Articular chondrocyte of knee joint (primary cell): Measurements from ENCODE around the gene LRRC36. TPM values are rescaled to one million over a fixed set of nuclear protein-coding genes. Genes with fewer than 3 reads are reported as not detected.

ENCODE experiments used
- small RNA-seq: library from RNA; depleted of rRNA; stranded (forward); fragments of <200 nt; gene quantifications from one replicate; pipeline ENCODE3, GENCODE V24; 2012
- total RNA-seq: library from RNA; depleted of rRNA; stranded (reverse); fragments of >200 nt; gene quantifications from 2 replicates; pipeline ENCODE4 v1.2.3, GENCODE V29; 2012

The LRRC36 gene, protein sequence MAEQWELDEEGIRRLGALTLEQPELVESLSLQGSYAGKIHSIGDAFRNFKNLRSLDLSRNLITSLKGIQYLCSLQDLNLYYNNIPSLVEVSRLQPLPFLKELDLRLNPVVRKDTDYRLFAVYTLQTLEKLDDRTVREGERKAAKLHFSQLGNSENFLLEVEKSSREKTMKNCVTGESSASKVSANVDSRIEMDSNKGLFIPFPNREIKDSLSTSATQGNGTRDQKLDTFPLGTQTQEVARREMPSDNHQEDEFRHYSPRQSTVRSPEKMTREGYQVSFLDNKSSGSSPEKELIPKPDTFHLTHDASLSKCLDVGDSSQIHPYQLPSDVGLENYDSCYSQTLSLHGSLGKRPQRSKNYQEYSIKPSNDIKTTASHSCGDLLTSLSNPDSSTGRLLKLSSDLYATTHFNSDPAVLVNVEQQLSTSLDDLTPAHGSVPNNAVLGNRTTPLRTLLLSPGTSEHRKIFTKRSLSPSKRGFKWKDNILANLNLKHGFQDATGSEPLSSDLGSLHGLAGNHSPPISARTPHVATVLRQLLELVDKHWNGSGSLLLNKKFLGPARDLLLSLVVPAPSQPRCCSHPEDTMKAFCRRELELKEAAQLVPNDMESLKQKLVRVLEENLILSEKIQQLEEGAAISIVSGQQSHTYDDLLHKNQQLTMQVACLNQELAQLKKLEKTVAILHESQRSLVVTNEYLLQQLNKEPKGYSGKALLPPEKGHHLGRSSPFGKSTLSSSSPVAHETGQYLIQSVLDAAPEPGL
- total RNA-seq = 0.43 TPM in 1 of 2 replicates, not detected in the other

GRCh38 chr16:67326472-67327309 is at the start of gene LRRC36, which contains the start of gene KCTD19:
TSS of gene LRRC36 (plus strand) at chr16:67326815. CDS start at chr16:67326863, 48 bp downstream.
TSS of gene KCTD19 (minus strand) at chr16:67326741. CDS start at chr16:67326707, 34 bp downstream.

GRCh38 chr16:67279296-67280089 is 47.1 kb upstream of the LRRC36 start, which contains the start of gene PLEKHG4:
TSS of gene PLEKHG4 (plus strand) at chr16:67279532. CDS start at chr16:67280045, 513 bp downstream.

DNA sequence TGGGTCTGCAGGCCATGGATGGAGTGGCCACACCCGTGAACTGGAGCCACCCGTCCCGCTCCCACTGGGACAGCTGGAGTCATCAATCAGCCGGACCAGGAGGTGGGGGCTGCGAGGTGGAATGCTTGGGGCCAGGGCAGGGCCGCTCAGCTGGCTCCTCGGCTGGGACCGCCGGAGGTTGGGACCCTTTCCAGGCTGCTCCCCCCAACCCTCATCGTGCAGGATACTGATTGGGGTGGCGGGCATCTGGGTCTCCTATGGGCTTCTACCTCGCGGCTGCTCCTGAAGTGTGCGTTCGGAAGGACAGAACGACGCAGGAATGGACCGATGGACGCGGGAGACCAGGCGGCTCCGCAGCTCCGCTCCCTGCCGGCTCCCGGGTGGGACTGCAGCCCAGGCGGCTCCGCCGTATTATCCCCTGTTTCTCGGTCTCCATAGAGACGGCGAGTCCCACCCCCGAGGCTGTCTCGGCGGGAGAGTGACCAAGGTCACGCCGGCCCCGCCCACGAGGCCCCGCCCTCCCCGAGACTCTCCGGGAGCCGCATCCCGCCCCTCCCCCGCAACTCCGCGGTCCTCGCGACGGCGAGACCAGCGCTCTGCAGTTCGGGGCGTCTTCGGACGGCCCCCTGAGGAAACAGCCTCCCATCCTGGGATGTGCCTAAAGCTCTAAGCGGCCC is 66.6 kb downstream of the LRRC36 start, which contains the start of gene TPPP3:
TPPP3 (minus strand) TSS at position 388 of the 677 bp plus-strand sequence. CDS start 2,387 bp downstream, outside the sequence.

DNA sequence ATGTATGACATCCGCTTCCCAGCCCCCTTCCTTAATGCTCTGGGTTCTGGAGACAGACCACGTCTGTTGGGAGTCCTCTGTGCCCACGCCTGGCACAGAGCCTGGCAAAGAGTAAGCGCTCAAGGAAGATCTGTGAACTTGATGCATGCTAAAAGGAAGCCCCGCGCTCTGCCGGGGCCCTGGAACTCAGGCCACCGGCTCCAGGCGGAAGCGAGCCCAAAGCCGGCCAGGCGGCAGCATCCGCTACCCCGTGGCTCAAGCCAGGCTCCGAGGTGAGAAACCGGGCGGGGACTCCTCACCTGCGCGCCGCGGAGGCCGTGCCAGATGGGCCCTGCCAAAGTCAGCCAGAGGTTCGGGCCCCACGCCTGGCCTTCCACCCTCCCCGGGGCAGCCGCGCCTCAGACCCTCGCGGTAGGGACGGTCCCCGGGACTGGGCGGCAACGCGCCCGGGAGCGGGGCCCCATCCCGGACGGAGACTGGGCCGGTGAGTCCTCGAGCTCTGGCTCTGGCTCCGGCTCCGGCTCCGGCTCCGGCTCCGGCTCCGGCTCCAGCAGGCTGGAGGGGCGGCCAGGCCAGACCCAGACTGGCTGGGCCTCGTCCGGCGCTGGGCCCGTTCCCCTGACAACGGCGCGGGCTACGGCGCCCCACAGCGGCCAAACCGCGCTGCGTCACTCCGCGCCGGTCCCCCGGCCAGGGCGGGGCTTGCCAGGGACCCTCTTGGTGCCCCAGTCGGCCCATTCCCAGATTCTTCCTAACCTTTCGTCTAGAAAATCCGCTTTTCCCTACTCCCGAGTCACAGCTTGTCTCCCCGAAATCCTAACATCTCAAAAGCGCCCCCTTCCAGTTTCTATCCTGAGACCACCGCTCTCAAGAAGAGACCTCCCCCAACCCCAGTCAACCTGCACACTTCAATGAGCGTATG is 89.5 kb downstream of the LRRC36 start, which contains the start of gene ZDHHC1:
ZDHHC1 (minus strand) TSS at position 606 of the 922 bp plus-strand sequence. CDS start 8,702 bp downstream, outside the sequence.

GRCh38 chr16:67430977-67431774 is 104.6 kb downstream of the LRRC36 start, which contains the start of gene HSD11B2:
TSS of gene HSD11B2 (plus strand) at chr16:67431121. CDS start at chr16:67431249, 128 bp downstream.

Small RNAs within 50 kb of the gene (small RNA-seq; reads per million reads assigned to genes)
- not detected for gene RNU1-123P

Other genes starting within 250 kb of the LRRC36 start
- gene PHAF1, start 216.9 kb upstream of the LRRC36 start, total RNA-seq = 19.1 and 20.8 TPM in 2 replicates
- 45.9 and 50.6 TPM in 2 replicates for gene B3GNT9, start 175.8 kb upstream of the LRRC36 start, total RNA-seq
- gene TRADD, start 166.9 kb upstream of the LRRC36 start, total RNA-seq = 12.2 and 13.5 TPM in 2 replicates
- 11.2 and 12.7 TPM in 2 replicates for gene FBXL8, start 166.9 kb upstream of the LRRC36 start, total RNA-seq
- 3.0 and 4.4 TPM in 2 replicates for gene HSF4, start 162.1 kb upstream of the LRRC36 start, total RNA-seq
- gene NOL3, start 156.3 kb upstream of the LRRC36 start, total RNA-seq = 14.6 and 14.9 TPM in 2 replicates
- gene MATCAP1, start 142.9 kb upstream of the LRRC36 start, total RNA-seq = 3.7 and 4.2 TPM in 2 replicates
- not detected in 2 replicates for gene EXOC3L1, start 136.7 kb upstream of the LRRC36 start, total RNA-seq
- gene E2F4, start 134.7 kb upstream of the LRRC36 start, total RNA-seq = 38.9 and 43.9 TPM in 2 replicates
- gene ELMO3, start 127.7 kb upstream of the LRRC36 start, total RNA-seq = 0.11 and 0.13 TPM in 2 replicates
- gene TMEM208, start 99.7 kb upstream of the LRRC36 start, total RNA-seq = 28.1 and 35.4 TPM in 2 replicates
- gene FHOD1, start 79.3 kb upstream of the LRRC36 start, total RNA-seq = 7.8 and 9.0 TPM in 2 replicates
- 0.86 and 1.0 TPM in 2 replicates for gene SLC9A5, start 77.8 kb upstream of the LRRC36 start, total RNA-seq
- 18.0 and 19.1 TPM in 2 replicates for gene PLEKHG4, start 47.3 kb upstream of the LRRC36 start, total RNA-seq
- 0.11 TPM in 1 of 2 replicates, not detected in the other for gene KCTD19, start 74 bp upstream of the LRRC36 start, total RNA-seq
- gene TPPP3, start 66.7 kb downstream of the LRRC36 start, total RNA-seq = 0.22 and 0.52 TPM in 2 replicates
- gene ZDHHC1, start 89.7 kb downstream of the LRRC36 start, total RNA-seq = 7.5 and 9.1 TPM in 2 replicates
- 0.11 TPM in 1 of 2 replicates, not detected in the other for gene HSD11B2, start 104.3 kb downstream of the LRRC36 start, total RNA-seq
- 86.0 and 99.0 TPM in 2 replicates for gene ATP6V0D1, start 154.3 kb downstream of the LRRC36 start, total RNA-seq
- gene AGRP, start 156.7 kb downstream of the LRRC36 start, total RNA-seq = not detected in 2 replicates
- gene RIPOR1, start 202.0 kb downstream of the LRRC36 start, total RNA-seq = 25.7 and 26.1 TPM in 2 replicates
- 29.7 and 30.7 TPM in 2 replicates for gene CTCF, start 235.7 kb downstream of the LRRC36 start, total RNA-seq